ENCODE data around the gene NDUFA6. TPM values are rescaled to one million over a fixed set of nuclear protein-coding genes. Genes with fewer than 3 reads are reported as not detected.
A peak's percentile ranks its signal among the peaks of the same experiment; 100 is the strongest.
"Not testable (repeated sequence)": the region's sequence is repeated elsewhere in the genome, so short reads cannot be mapped to it uniquely, and the experiment has no call there.

NDUFA6 gene
- total and polyA plus RNA-seq, 2 of the 13 experiments (the other 11 are each of a cell fraction or from before 2014, with no cell fraction given) = 68.5 to 87.8 TPM

DNA sequence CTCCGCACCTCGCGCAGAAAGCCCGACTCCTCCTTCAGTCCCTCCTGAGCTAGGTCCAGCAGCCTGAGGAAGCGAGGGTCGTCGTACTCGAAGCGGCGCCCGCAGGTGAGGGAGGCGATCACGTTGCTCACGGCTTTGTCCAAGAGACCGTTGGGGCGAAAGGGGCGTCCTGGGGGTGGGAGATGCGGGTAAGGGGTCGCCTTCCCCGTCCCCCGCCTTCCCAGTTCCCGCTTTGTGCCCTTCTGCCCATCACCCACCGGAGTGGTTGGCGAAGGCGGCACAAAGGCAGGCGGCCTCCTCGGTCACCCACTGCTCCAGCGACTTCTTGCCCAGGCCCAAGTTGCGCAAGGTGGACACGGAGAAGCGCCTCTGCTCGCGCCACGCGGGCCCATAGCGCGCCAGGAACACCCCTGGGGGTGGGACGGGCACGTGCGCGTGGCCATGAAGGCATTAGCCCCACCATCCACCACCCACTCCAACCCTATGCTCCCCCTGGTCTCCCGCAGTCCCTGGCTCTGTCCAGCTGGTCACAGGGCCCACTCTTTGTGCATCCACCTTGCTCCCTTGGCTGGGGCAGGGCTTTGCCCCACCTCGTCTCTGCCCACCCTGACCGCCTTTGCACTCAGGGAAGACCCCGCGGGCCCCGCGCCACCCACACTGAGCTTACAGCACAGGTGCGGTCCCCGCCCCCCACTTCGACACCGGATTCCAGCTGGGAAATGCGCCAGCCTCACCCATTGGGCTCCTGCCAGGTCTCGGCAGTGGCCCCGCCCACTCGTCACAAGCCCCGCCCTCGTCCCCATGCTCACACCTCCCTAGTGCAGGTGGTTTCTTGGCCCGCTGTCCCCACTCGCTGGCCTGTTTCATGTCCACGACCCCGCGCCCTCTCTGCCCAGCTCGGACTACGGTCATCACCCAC is 38.5 kb upstream of the NDUFA6 start:
- FAIRE-seq; ATAC-seq; H3K36me3 ChIP-seq (replicated peaks in 1 of 2; ENCODE audit: control insufficient read depth in 1 of 2, insufficient read depth in 2 of 2, low read length in 2 of 2); POLR2A ChIA-PET; CTCF ChIA-PET (ENCODE audit: low intra/inter-chr PET ratio, low total read pairs); H3K27me3 ChIP-seq (ENCODE audit: control insufficient read depth in 1 of 2, insufficient read depth in 2 of 2, low read length in 2 of 2); DNase-seq (ENCODE audit: low spot score); H3K4me3 ChIP-seq (replicated peaks in 1 of 3; ENCODE audit: insufficient read depth in 1 of 3, low read depth in 2 of 3, low read length in 3 of 3); BruUV-seq (replicated peaks); H3K27ac ChIP-seq (ENCODE audit: extremely low read length, insufficient read depth, low read length); H3K9me3 ChIP-seq (ENCODE audit: low read length); H3K79me2 ChIP-seq (ENCODE audit: insufficient read depth, low read length); H2AFZ ChIP-seq (ENCODE audit: low read length); H4K20me1 ChIP-seq (ENCODE audit: insufficient read depth, low read length); H3K9ac ChIP-seq (ENCODE audit: insufficient read depth, low read depth, low read length); H3K4me2 ChIP-seq (ENCODE audit: low read depth, low read length); in situ Hi-C loops (cut with HindIII; ENCODE audit: extremely low pct_ligation_motif_present, low pct_unique_long_range_greater_than_20kb); intact Hi-C loops (cut with micrococcal nuclease; ENCODE audit: unreplicated experiment): not testable (repeated sequence)
- TF ChIP-seq, protein P1, sequence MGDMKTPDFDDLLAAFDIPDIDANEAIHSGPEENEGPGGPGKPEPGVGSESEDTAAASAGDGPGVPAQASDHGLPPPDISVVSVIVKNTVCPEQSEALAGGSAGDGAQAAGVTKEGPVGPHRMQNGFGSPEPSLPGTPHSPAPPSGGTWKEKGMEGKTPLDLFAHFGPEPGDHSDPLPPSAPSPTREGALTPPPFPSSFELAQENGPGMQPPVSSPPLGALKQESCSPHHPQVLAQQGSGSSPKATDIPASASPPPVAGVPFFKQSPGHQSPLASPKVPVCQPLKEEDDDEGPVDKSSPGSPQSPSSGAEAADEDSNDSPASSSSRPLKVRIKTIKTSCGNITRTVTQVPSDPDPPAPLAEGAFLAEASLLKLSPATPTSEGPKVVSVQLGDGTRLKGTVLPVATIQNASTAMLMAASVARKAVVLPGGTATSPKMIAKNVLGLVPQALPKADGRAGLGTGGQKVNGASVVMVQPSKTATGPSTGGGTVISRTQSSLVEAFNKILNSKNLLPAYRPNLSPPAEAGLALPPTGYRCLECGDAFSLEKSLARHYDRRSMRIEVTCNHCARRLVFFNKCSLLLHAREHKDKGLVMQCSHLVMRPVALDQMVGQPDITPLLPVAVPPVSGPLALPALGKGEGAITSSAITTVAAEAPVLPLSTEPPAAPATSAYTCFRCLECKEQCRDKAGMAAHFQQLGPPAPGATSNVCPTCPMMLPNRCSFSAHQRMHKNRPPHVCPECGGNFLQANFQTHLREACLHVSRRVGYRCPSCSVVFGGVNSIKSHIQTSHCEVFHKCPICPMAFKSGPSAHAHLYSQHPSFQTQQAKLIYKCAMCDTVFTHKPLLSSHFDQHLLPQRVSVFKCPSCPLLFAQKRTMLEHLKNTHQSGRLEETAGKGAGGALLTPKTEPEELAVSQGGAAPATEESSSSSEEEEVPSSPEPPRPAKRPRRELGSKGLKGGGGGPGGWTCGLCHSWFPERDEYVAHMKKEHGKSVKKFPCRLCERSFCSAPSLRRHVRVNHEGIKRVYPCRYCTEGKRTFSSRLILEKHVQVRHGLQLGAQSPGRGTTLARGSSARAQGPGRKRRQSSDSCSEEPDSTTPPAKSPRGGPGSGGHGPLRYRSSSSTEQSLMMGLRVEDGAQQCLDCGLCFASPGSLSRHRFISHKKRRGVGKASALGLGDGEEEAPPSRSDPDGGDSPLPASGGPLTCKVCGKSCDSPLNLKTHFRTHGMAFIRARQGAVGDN (CRISPR knock-in tag; IDR thresholded peaks at IDR 0.05) = 0 out of 2 replicates have a peak, but pooled peaks have one; percentile 7
- 0 out of 2 replicates have a peak, but pooled peaks have one; percentile 25 for TF ChIP-seq HNRNPL (IDR thresholded peaks at IDR 0.05; ENCODE audit: low read depth, low read length)
- peaks cover 28% of the 10 kb centered on the region for H3K4me1 ChIP-seq (ENCODE audit: insufficient read depth, low read length)
- WGBS (ENCODE audit: low lambda C conversion rate) = 88% methylated on average over 59 of the region's 65 CpGs

GRCh38 chr22:42128007-42128406 is 37.4 kb upstream of the NDUFA6 start:
- H3K4me3 ChIP-seq (replicated peaks in 1 of 3; ENCODE audit: insufficient read depth in 1 of 3, low read depth in 2 of 3, low read length in 3 of 3); POLR2A ChIA-PET; H4K20me1 ChIP-seq (ENCODE audit: insufficient read depth, low read length); ATAC-seq; H3K27ac ChIP-seq (ENCODE audit: extremely low read length, insufficient read depth, low read length); H3K9me3 ChIP-seq (ENCODE audit: low read length); H3K9ac ChIP-seq (ENCODE audit: insufficient read depth, low read depth, low read length); in situ Hi-C loops (cut with HindIII; ENCODE audit: extremely low pct_ligation_motif_present, low pct_unique_long_range_greater_than_20kb); H3K27me3 ChIP-seq (ENCODE audit: control insufficient read depth in 1 of 2, insufficient read depth in 2 of 2, low read length in 2 of 2); H2AFZ ChIP-seq (ENCODE audit: low read length); intact Hi-C loops (cut with micrococcal nuclease; ENCODE audit: unreplicated experiment); H3K36me3 ChIP-seq (replicated peaks in 1 of 2; ENCODE audit: control insufficient read depth in 1 of 2, insufficient read depth in 2 of 2, low read length in 2 of 2); DNase-seq (ENCODE audit: low spot score); FAIRE-seq; BruUV-seq (replicated peaks); H3K79me2 ChIP-seq (ENCODE audit: insufficient read depth, low read length); CTCF ChIA-PET (ENCODE audit: low intra/inter-chr PET ratio, low total read pairs); H3K4me2 ChIP-seq (ENCODE audit: low read depth, low read length): not testable (repeated sequence)
- peaks cover 24% of the 10 kb centered on the region for H3K4me1 ChIP-seq (ENCODE audit: insufficient read depth, low read length)
- WGBS (ENCODE audit: low lambda C conversion rate) = 85% methylated on average over 5 of the region's 13 CpGs

All from HepG2 (cell line).